NCI-H1694 (cell line): ENCODE results near the gene ALDH4A1.
"Not testable (repeated sequence)": the region's sequence is repeated elsewhere in the genome, so short reads cannot be mapped to it uniquely, and the experiment has no call there.

Experiments used
- DNase-seq: peaks from one replicate; lab custom pipeline; 2025; lab: John Stamatoyannopoulos, UW

The ALDH4A1 gene

GRCh38 chr1:18854331-18855025 is 47.9 kb downstream of the ALDH4A1 start:
- no peak for DNase-seq

GRCh38 chr1:18852501-18852900 is 49.9 kb downstream of the ALDH4A1 start:
- DNase-seq, result no peak

- DNase-seq, result no peak
Observed at GRCh38 chr1:18849261-18849711, 53.1 kb downstream of the ALDH4A1 start.

DNA sequence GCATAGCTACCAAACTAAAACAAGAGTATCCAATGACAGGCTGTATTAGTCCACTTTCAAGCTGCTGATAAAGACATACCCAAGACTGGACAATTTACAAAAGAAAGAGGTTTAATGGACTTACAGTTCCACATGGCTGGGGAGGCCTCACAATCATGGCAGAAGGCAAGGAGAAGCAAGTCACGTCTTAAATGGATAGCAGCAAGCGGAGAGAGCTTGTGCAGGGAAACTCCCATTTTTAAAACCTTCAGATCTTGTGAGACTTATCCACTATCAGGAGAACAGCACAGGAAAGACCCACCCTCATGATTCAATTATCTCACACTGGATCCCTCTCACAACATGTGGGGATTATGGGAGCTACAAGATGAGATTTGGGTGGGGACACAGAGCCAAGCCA is 54.6 kb downstream of the ALDH4A1 start:
- not testable (repeated sequence) for DNase-seq

GRCh38 chr1:18840145-18840544 is 62.2 kb downstream of the ALDH4A1 start:
- DNase-seq, result no peak

DNA sequence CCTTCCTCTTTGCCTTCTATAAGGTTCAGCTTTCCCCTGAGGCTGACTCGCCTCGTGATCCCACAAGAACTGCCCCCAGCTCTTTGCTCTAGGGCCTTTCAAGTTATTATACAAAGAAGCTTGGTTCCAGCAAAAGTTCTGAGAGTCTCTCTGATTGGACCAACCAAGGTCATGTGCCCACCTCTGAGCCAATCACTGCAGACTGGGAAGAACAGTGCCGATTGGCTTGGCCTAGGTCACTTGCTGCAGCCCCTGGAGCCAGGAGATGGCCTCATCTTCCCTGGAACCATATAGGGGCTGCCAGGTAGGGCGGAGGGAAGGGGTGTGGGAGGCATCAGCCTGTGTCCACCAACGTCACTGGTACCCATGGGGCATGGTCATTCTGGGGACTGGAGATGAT is 65.7 kb downstream of the ALDH4A1 start:
- DNase-seq, result no peak

- DNase-seq, result not testable (repeated sequence)
Observed at GRCh38 chr1:18832319-18832718, 70.0 kb downstream of the ALDH4A1 start.

DNA sequence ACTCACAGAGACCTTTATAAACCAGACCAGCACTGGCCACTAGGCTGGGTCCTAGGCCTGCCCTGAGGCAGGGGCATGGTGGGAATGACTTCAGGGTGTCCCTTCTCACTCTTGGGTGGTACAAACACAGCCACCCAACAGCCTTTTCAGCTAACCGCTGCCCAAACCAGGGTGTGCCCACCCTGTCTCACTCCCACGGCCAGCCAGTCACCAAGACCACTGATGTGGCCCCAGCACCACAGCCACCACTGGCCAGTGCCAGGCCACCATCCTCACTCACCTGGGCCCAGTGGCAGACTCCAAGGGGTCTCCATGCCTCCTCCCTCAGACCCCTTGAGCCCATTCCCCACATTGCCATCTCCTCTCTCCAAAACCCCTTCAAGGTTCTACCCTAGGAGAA is 70.7 kb downstream of the ALDH4A1 start:
- DNase-seq, result no peak

- DNase-seq, result no peak
Observed at GRCh38 chr1:18830596-18830995, 71.8 kb downstream of the ALDH4A1 start.

- DNase-seq, result no peak
Observed at GRCh38 chr1:18829671-18830070, 72.7 kb downstream of the ALDH4A1 start.

DNA sequence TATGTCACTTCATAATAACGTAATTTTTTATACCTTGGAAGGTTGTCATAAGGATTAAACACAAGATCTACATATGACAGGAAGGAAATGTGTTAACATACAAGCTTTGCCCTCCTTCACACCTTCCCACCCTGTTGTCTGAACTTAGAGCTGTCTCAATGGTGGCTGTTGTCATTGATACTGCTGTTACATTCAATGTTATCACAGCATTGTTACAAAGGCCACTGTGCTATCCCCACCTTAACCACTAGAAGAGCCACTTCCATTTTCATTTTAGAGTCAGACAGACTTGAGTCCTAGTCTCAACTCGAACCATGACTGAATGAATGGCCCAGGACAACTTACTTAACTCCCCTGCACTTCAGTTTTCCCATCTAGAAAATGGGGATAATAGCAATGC is 74.1 kb downstream of the ALDH4A1 start:
- no peak for DNase-seq

DNA sequence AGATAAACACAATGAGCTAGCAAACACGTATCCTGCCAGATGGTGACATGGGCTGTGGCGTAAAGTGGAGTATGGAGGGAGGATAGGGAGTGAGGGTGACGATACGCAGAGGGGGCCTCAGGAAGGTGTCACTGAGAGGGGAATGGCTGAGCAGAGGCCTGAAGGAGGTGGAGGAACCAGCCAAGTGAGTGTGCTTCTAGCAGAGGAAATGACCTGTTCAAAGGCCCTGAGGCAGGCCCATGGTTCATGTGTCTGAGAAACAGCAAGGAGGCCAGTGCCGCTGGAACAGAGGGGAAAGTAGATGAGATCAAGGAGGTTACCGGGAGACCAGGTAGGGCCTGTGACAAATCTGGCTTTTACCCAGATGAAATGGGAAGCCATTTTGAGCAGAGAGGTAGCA is 78.9 kb downstream of the ALDH4A1 start:
- no peak for DNase-seq
